Measurements from ENCODE around the gene KLF4.

KLF4 gene

DNA sequence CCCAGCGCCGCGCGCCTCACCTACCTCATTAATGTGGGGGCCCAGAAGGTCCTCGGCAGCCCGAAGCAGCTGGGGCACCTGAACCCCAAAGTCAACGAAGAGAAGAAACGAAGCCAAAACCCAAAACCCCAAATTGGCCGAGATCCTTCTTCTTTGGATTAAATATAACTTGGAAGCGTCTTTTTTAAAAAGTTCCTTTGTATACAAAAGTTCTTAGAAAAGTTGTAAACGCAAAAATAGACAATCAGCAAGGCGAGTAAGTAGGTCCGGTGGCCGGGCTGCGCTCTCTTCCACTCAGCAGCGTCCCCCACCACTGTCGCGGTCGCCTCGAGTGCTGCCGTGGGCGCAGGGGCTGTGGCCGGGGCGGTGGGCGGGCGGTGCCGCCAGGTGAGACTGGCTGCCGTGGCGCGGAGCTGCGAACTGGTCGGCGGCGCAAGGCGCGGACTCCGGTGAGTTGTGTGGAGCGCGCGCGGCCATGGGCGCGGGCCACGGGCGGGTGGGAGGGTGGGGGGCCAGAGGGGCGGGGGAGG lies 360 bp downstream of the KLF4 start:
- no peak for DNase-seq (ENCODE audit: low read depth, low spot score)
- peak overlapping the region; percentile 47 for H3K4me3 ChIP-seq (ENCODE audit: low read length)

DNA sequence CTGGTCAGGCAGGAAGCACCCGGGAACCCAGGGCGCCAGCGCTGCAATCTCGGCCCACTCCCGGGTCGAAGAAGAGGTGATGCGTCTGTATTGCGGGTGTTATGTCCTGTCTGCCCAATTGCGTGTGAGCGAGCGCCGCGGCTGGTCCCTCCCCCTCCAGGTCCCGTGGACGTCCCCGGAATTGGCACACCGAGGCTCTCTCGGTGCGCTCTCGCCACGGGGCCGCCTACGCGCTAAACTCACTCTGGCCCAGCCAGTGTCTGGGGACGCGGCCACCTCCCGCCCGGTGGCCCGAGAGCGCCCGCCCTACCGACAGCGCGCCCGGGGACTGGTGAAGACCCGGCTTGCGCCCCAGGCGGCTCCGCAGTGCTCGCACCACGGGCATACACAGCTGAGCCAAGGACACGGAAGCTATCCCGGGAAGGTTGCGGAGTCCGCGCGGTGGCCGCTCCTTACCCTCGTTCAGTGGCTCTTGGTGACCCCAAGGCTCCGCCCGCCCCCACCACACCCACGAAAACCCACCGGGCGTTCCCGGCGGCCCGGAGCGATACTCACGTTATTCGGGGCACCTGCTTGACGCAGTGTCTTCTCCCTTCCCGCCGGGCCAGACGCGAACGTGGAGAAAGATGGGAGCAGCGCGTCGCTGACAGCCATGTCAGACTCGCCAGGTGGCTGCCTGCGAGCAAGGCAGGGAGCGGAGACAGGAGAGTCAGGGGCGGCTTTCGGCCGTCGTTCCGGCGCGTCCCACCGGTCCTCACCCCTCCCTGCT lies 1.0 kb downstream of the KLF4 start:
- H3K4me3 ChIP-seq (ENCODE audit: low read length) = peak overlapping the region; percentile 47
- no peak for DNase-seq (ENCODE audit: low read depth, low spot score)

DNA sequence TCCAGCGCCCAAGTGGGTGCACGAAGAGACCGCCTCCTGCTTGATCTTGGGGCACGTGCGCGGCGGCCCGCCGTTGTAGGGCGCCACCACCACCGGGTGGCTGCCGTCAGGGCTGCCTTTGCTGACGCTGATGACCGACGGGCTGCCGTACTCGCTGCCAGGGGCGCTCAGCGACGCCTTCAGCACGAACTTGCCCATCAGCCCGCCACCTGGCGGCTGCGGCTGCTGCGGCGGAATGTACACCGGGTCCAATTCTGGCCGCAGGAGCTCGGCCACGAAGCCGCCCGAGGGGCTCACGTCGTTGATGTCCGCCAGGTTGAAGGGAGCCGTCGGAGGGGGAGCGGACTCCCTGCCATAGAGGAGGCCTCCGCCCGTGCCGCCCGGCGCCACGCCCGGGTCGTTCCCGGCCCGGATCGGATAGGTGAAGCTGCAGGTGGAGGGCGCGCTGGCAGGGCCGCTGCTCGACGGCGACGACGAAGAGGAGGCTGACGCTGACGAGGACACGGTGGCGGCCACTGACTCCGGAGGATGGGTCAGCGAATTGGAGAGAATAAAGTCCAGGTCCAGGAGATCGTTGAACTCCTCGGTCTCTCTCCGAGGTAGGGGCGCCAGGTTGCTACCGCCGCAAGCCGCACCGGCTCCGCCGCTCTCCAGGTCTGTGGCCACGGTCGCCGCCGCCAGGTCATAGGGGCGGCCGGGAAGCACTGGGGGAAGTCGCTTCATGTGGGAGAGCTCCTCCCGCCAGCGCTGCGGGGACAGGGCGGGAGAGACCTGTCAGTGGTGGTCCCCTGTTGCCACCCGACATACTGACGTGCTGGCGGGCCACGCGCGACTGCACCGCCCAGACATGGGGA lies 1.8 kb downstream of the KLF4 start:
- DNase-seq (ENCODE audit: low read depth, low spot score) = no peak
- H3K4me3 ChIP-seq (ENCODE audit: low read length) = no peak overlapping the region

DNA sequence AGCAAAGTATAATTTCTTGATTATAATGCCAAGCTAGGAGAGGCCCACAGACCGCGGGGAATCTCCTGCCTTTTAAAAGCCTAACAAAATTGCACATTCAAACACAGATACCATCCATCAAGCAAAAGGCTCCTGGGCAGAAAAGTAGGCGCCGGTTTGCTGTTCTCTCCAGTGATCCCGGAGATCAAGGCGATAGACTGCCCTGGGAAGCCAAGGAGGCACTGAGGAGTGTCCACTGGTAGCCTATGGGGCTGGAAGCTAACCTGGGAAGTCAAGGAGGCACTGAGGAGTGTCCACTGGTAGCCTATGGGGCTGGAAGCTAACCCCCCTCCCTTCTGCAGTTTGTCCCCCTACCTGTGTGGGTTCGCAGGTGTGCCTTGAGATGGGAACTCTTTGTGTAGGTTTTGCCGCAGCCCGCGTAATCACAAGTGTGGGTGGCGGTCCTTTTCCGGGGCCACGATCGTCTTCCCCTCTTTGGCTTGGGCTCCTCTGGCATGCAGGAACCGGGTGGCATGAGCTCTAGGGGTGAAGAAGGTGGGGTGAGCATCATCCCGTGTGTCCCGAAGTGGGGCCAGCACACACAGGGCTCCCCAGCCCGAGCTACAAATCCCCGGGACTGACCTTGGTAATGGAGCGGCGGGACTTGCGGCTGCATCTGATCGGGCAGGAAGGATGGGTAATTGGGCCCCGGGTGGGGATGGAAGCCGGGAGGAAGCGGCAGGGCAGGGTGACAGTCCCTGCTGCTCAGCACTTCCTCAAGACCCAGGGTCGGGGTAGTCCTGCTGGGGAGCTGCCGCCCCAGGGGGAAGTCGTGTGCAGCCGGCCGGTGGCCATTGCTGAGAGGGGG lies 2.7 kb downstream of the KLF4 start:
- H3K4me3 ChIP-seq (ENCODE audit: low read length) = no peak overlapping the region
- no peak for DNase-seq (ENCODE audit: low read depth, low spot score)

DNA sequence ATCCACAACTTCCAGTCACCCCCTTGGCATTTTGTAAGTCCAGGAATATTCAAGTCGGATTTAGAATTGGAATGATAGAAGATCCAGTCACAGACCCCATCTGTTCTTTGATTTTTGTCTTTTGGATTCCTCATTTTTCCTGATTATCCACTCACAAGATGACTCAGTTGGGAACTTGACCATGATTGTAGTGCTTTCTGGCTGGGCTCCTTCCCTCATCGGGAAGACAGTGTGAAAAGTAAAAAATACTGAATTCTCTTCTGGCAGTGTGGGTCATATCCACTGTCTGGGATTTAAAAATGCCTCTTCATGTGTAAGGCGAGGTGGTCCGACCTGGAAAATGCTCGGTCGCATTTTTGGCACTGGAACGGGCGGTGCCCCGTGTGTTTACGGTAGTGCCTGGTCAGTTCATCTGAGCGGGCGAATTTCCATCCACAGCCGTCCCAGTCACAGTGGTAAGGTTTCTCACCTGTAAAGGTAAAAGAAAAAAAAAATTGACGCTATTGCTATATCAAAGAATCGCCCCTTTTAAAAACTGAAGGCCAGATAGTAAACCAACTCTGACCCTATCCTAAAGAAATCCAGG lies 4.0 kb downstream of the KLF4 start:
- no peak overlapping the region for H3K4me3 ChIP-seq (ENCODE audit: low read length)
- no peak for DNase-seq (ENCODE audit: low read depth, low spot score)

DNA sequence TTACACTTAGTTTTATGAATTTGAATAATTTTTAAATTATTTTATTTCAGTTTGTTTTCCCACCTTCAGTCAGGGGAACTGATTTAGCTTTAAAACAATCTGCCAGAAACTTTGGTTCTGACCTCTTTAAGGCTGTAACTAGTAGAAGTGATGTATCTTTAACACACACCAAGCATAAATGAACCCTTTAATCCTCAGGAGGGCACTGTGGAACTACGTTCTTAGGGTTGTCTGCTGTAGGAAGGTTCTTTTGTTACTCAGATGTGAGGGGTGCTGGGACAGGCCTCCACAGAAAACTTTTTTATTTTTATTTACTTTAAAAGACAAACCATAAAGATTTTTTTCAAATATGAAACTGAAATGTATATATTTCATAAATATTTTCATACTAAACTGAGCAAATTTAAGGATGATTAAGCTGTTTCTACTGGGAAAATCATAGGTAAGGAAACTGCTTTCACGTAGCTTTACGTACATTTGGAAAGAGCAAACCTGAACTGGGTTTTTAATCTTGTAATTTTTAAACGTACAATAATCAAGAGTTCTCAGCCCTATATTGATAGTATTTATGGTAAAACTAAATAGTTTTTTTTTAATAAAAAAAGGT lies 5.3 kb downstream of the KLF4 start:
- DNase-seq (ENCODE audit: low read depth, low spot score) = peak; percentile 40

DNA sequence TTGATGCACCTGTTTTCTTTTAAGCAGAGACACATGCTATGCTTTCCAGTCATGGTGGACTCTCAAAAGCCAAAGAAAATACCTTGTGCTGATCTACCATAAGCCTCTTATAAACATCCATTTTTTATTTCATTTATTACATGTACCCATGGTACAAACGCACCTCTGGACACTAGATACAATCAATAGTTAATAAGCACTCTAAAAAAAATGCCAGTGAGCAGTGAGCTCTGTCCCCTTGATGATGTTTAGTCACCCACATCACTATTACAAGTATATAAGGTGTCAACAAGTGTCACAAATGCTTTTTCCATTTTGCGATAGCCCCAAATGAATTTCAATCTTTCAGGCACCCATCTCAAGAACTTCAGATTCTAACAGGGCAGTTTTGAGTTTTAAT lies 5.9 kb downstream of the KLF4 start:
- no peak for DNase-seq (ENCODE audit: low read depth, low spot score)
- H3K4me3 ChIP-seq (ENCODE audit: low read length) = no peak overlapping the region

More for the DNA sequence above, 5.3 kb downstream of the KLF4 start:
- H3K4me3 ChIP-seq (ENCODE audit: low read length) = no peak overlapping the region

DNA sequence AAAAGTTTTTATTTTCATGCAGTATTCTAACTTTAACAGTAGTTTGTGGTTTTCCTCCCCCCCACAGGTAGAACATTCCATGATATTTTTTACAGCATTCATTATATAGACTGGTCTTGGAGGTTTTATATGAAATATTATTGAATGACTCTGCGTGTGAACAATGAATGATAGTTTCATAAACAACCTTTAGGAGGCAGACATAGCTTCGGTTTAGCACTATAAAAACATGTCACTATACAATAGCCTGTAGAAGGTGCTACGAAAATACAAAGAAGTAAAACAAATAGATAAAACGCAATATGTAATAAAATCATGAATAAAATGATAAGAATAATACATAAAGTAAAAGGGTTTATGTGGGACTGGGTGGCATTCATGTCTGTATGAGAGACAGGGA lies 8.5 kb downstream of the KLF4 start:
- no peak for DNase-seq (ENCODE audit: low read depth, low spot score)
- H3K4me3 ChIP-seq (ENCODE audit: low read length) = no peak overlapping the region

DNA sequence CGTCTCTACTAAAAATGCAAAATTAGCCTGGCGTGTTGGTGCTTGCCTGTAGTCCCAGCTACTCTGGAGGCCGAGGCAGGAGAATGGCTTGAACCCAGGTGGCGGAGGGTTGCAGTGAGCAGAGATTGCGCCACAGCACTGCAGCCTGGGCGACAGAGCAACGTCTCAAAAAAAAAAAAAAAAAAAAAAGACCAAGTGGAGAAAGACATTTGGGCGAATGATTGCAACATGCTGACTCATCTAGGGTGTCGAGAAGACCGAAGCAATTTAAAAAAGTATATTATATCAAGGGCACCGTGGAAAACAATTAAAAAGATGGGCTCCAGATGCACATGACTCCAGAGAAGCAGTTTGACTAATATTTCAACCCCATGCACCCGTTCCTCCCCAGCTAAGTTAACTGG lies 9.2 kb downstream of the KLF4 start:
- no peak overlapping the region for H3K4me3 ChIP-seq (ENCODE audit: low read length)
- DNase-seq (ENCODE audit: low read depth, low spot score) = no peak

DNA sequence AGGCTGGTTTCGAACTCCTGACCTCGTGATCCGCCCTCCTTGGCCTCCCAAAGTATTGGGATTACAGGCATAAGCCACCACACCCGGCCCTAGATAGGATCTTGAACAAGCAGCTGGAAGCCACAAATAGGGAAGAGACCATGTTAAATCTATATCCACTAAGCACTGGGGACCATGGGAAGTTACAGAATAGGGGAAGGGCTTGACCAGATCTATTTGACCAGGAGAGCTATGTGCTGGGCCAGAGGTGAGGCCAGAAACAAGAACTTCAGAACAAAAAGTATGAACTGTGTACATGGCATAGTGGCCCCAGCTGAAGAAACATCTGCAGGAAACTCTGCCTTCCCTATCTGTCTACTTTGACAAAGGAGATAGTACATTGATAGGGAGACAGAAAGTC lies 10.8 kb downstream of the KLF4 start:
- no peak overlapping the region for H3K4me3 ChIP-seq (ENCODE audit: low read length)
- DNase-seq (ENCODE audit: low read depth, low spot score) = no peak

DNA sequence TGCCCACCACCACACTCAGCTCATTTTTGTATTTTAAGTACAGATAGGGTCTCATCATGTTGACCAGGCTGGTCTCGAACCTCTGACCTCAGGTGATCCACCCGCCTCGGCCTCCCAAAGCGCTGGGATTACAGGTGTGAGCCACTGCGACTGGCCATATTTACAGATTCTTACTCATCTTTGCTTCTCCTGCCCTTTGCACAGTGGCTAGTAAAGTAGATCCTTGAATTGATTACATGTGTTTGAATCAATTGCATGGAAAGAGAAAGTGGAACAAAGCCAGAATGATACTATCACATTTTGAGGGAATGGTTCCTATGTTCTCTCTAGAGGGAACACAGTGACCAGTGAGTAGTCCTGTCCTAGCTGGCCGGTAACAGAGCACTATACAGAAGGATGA lies 15.4 kb downstream of the KLF4 start:
- no peak overlapping the region for H3K4me3 ChIP-seq (ENCODE audit: low read length)
- no peak for DNase-seq (ENCODE audit: low read depth, low spot score)

DNA sequence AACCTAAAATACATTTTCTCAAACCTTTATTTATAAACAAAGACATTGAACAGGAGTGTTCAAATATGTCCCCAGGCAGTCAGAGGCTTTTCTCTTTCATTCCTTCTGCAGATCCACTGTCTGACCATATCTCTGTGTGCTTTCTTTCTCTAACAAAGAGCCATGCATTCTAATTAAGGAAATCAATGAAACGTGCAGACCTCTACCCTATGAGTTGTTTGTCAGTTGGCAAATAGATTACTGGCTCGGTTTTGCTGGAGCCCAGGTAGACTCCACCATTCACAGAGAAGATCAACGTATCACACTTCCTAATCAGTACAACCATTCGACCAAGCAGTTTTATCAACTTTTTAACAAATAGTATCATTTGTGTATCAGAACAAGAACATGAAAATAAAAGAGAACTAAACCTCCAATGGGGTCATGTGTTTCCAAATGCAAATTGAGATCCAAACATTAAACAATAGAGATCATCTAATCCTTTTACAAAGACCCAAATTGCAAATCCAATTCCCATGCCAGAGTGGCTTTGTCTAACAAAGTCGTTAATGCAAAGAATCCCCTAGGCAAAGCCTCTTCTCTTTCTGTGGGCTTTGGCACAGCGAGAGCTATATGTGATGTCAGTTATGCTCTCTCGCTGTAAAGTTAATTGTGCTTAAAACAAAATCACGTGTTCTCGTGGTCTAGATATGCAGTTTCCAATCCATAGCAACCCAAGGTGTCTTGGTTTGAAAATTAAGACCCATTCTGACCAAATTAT lies 16.8 kb downstream of the KLF4 start:
- no peak for DNase-seq (ENCODE audit: low read depth, low spot score)
- H3K4me3 ChIP-seq (ENCODE audit: low read length) = no peak overlapping the region

DNA sequence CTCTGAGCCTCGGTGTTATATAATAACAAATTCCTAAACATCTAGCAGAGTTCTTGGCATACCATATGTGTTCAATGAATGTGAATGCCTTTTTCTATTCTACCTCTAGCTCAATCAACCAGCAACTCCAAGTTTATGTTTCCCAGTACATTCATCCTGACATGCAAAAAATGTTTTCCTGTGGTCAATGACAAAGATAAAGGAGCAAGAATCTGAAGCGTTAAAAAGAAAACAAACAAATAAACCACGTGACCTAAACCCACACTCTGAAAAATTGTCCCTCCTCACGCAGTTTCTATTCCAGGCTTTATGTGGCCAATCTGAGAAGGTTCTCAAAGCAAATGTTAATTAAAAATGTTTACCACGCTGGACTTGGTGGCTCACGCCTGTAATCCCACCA lies 18.0 kb downstream of the KLF4 start:
- H3K4me3 ChIP-seq (ENCODE audit: low read length) = no peak overlapping the region
- no peak for DNase-seq (ENCODE audit: low read depth, low spot score)

DNA sequence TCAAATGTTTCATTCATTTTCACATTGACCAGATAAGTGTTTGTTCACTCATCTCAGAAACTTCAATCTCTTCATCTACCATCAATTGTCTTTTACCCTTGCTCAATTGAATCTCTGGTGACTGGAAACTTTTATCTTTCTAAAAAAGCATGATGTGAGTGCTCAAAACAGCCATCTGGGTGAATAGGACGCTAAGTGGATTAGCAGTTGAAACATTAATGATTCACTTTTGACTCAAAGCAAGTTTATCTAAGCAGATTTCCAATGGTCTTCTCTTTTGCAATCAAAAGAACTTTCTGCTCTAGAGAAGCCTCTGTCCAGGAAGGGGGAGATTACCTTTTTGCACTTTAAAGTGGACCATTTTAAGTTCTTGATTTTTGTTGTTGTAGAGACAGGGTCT lies 22.2 kb downstream of the KLF4 start:
- no peak overlapping the region for H3K4me3 ChIP-seq (ENCODE audit: low read length)
- DNase-seq (ENCODE audit: low read depth, low spot score) = no peak

DNA sequence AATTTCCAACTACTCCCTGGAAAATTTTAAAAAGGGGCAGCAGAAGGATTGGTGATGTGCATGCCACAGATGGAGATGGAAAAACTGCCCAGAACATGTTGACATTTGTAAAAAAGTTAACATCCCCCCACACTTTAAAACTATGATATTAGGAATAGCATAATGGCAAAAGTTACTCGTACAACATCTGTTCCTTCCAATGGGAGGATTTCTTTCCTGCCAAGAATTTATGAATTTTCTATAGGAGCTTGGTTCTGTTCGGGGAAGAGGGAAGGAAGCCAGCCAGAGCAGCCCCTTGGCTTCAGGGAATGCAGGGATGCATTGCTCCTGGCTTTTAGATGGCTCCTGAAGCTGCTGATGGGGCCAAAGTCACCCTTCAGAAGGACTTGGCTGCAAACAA lies 22.7 kb downstream of the KLF4 start:
- H3K4me3 ChIP-seq (ENCODE audit: low read length) = no peak overlapping the region
- no peak for DNase-seq (ENCODE audit: low read depth, low spot score)

DNA sequence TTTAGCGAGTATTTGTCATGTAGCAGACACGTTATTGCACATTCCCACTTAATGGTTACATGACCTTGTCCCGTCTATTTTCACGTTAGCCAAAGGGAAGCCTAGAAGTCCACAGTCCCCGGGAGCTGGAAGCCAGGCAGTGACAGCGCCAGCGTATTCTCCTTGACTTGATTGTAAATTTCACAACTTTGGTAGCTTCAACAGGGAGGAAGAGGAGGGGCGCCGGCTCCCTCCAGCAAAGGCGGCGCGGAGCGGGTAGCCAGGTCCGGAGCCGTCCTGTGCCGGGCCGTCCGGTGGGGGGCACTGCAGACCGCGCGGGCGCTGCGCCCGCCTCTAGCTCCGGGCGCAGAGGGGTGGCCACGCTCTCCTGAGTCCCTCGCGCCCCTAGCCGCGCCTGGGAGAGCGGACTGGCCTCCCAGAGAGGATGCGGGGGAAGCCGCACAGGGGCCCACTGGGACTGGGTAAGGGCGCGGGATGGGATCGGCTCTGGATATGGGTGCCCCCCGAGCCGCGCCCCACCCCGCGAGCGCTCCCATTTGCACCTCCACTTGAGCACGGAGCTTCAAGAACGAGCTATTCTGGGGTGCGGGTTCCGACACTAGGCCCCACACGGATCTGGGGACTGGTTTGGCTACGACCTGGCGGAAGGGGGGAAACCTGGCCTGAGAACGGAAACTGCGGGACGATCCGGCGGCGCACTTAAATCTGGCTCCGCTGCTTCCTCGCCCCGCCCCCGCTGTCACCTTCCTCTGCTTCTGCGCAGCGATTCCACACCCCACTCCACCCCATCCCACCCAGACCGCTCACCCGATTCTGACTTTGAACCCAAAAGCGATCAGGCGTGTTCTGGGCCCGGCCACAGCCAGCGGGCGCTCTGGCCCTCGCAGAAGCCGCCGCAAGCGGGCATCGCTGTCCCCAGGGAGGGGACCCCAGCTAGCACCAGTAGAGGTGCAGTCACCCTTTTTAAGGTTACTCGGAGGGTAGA lies 23.8 kb downstream of the KLF4 start:
- H3K4me3 ChIP-seq (ENCODE audit: low read length) = no peak overlapping the region
- no peak for DNase-seq (ENCODE audit: low read depth, low spot score)

DNA sequence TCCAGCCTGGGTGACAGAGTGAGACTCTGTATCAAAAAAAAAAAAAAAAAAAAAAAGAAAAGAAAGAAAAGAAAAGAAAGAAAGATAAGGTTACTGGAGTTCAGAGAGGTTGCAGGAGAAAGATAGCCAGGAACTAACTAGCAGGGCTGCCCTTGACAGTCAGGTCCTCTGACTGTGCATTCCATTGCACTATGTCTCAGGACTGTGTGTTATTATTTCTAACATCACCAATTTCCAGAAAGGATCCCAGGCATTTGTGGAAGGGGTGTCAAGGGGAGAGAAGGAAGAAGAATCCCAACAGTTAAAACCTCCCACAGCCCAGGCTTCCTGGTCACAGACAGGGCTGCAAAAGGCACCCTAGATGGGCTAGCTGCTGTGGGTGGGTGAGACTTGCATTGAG lies 25.1 kb downstream of the KLF4 start:
- H3K4me3 ChIP-seq (ENCODE audit: low read length) = no peak overlapping the region
- no peak for DNase-seq (ENCODE audit: low read depth, low spot score)

All from Jurkat, Clone E6-1 (cell line).